Cardiac muscle cell (in vitro differentiated cells and primary cell): ENCODE data around the gene ANKRD44. TPM values are rescaled to one million over a fixed set of nuclear protein-coding genes. Genes with fewer than 3 reads are reported as not detected.
A peak's percentile ranks its signal among the peaks of the same experiment; 100 is the strongest.

ENCODE experiments used
- DNase-seq, 2 donors: peaks; one replicate each; pipeline versions ENCODE4 v3.0.0 to v3.0.0-alpha.2; 2010 to 2017; ENCODE audit warnings: low read depth in 1 of 2, low spot score in 1 of 2
- H3K27ac ChIP-seq: fragments of 200-600 bp; sonication (generic); 2 replicates; pipeline ENCODE4 v1.5.1; 2016
- H3K27me3 ChIP-seq: fragments of 200-600 bp; sonication (generic); 2 replicates; pipeline ENCODE4 v1.6.0; 2016; ENCODE audit warnings: control low read depth
- H3K36me3 ChIP-seq: fragments of 200-600 bp; sonication (generic); 2 replicates; pipeline ENCODE4 v1.5.1; 2016; ENCODE audit warnings: control low read depth
- H3K4me1 ChIP-seq: fragments of 200-600 bp; sonication (generic); 2 replicates; pipeline ENCODE4 v1.8.1; 2017; ENCODE audit warnings: low read depth, mild to moderate bottlenecking, mixed run types
- H3K4me3 ChIP-seq: fragments of 200-600 bp; sonication (generic); 2 replicates; pipeline ENCODE4 v1.5.1; 2016; ENCODE audit warnings: mild to moderate bottlenecking
- H3K9me3 ChIP-seq: fragments of 200-600 bp; sonication (generic); 2 replicates; pipeline ENCODE4 v1.5.1; 2017; ENCODE audit warnings: low read depth, mild to moderate bottlenecking, control low read depth
- CTCF ChIP-seq: IDR thresholded peaks from 2 replicates; pipeline ENCODE4 v1.5.1; 2012; ENCODE audit warnings: low read depth, mild to moderate bottlenecking, low read length
- polyA plus RNA-seq: library from polyadenylated mRNA; unstranded; fragments of >200 nt; fragmentation: Nextera tagmentation; extraction: Ambion mirVana; gene quantifications from 2 replicates; pipeline ENCODE4 v1.2.1, GENCODE V29; 2016
- total RNA-seq: library from RNA; depleted of rRNA; stranded (reverse); fragments of >200 nt; gene quantifications from 2 replicates; pipeline ENCODE4 v1.2.3, GENCODE V29; 2016

The ANKRD44 gene
- total and polyA plus RNA-seq, 2 experiments from 2014 or later, result 4.0 to 5.0 TPM

DNA sequence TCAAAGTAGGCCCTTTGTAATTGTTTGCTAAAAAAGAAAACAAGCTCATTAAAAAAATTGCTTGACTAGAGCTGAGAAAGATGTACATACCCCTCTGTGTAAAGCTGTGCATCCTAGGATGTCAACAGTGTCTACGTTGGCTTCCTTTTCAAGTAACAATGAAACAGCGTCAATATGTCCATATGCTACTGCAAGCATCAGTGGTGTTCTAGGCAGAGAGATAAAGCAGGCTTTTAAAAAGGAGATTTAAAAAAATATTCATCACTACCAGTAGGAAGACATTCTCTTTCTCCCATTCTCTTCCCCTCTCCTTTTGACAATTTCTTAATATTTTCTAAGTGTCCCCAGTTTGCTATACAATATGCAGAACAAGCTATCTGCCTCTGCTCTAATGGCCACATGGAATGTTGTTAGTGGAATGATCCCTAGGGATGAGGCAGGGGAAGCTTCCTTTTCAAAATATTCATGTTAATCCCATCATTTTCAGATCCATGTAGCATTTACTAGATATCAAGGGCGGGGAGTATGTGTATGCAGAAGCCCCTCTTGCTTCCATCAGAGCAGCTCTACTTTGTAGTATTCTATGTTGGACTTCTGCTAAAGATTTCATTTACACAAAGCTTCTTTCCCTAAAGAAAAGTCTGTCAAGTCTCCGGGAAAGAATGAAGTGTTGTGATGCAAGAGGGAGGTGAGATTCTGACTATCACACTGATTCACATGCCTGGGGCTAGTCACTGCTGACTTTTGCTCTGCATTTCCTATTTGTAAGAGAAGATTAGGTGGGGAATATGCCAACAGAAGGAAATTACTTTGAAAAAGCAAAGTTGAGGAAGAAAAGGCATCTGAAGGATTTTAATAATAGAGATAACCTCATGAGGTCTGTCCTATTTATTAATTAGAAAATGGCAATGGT is 302.6 kb downstream of the ANKRD44 start:
- no peak overlapping the region for H3K4me3 ChIP-seq
- peak in 1 of 2 donors; percentile 72 for DNase-seq

DNA sequence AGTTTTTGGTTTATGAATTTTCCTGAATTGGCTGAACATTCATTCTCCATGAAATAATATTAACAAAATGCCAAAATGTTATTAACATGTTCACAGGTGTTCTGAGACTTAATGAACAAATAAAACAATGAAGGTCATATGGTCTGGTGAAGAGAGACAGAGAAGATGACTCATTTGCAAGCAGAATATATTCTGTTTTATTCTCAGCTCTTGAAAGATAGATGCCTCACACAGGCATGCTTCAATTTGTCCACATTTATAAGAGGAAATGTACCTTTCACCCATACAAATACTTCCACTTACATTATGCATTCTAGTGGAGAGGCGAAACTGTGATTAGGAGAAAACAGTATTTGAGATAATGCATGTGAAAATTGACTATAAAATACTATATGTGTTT is 308.7 kb downstream of the ANKRD44 start:
- H3K4me3 ChIP-seq, result no peak overlapping the region
- TF ChIP-seq CTCF, result no peak
- peaks cover 2% of the 10 kb centered on the region for H3K36me3 ChIP-seq
- no peak overlapping the region for H3K27ac ChIP-seq
- H3K27me3 ChIP-seq, result no peaks in the 10 kb centered on the region
- no peaks in the 10 kb centered on the region for H3K9me3 ChIP-seq
- peaks cover 4% of the 10 kb centered on the region for H3K4me1 ChIP-seq
- no peak for DNase-seq

More for the DNA sequence above, 302.6 kb downstream of the ANKRD44 start:
- Histone ChIP-seq H3K9me3 (no peaks in the 10 kb centered on the region), H3K4me1 (peaks cover 4% of the 10 kb centered on the region), H3K36me3 (peaks cover 2% of the 10 kb centered on the region), H3K27me3 (no peaks in the 10 kb centered on the region), H3K27ac (no peak overlapping the region)
- no peak for TF ChIP-seq CTCF

GRCh38 chr2:196995757-196996314 is 314.7 kb downstream of the ANKRD44 start:
- no peak overlapping the region for H3K4me3 ChIP-seq
- H3K27ac ChIP-seq, result no peak overlapping the region
- no peaks in the 10 kb centered on the region for H3K27me3 ChIP-seq
- H3K36me3 ChIP-seq, result no peaks in the 10 kb centered on the region
- DNase-seq, result no peak
- no peaks in the 10 kb centered on the region for H3K9me3 ChIP-seq
- H3K4me1 ChIP-seq, result no peaks in the 10 kb centered on the region
- TF ChIP-seq CTCF, result no peak

DNA sequence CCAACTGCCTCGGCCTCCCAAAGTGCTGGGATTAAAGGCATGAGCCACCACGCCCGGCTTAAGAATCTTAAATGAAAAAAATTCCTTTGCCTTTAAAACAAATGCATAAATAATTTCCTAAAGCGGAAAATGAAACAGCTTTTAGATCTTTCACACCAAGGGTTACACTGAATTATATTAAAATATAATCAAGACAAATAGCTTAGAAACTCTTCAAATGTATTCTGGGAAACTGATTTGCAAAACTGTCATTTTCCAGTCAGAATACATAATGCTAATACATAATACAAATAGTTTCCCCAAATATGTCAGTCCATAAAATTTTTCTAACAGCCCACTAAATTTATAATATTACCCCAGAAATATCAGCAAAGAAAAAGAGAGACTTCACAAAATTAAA is 315.8 kb downstream of the ANKRD44 start:
- no peaks in the 10 kb centered on the region for H3K27me3 ChIP-seq
- H3K4me3 ChIP-seq, result no peak overlapping the region
- H3K9me3 ChIP-seq, result no peaks in the 10 kb centered on the region
- no peaks in the 10 kb centered on the region for H3K4me1 ChIP-seq
- TF ChIP-seq CTCF, result no peak
- DNase-seq, result no peak
- no peaks in the 10 kb centered on the region for H3K36me3 ChIP-seq
- no peak overlapping the region for H3K27ac ChIP-seq

GRCh38 chr2:196993617-196994016 is 317.0 kb downstream of the ANKRD44 start:
- H3K27me3 ChIP-seq, result no peaks in the 10 kb centered on the region
- TF ChIP-seq CTCF, result no peak

More at GRCh38 chr2:196993617-196994016, 317.0 kb downstream of the ANKRD44 start:
- H3K9me3 ChIP-seq, result no peaks in the 10 kb centered on the region
- H3K4me3 ChIP-seq, result no peak overlapping the region
- no peak overlapping the region for H3K27ac ChIP-seq
- no peak for DNase-seq
- H3K4me1 ChIP-seq, result peaks cover 2% of the 10 kb centered on the region
- no peaks in the 10 kb centered on the region for H3K36me3 ChIP-seq
